GM19395 (cell line): ENCODE measurements around the gene SPEF2.
"Not testable (repeated sequence)": the region's sequence is repeated elsewhere in the genome, so short reads cannot be mapped to it uniquely, and the experiment has no call there.

Source experiments
- ATAC-seq: cut with Tn5 transposase; IDR thresholded peaks from one replicate; pipeline ENCODE4 v1.9.1; 2021; ENCODE audit warnings: mild to moderate bottlenecking, moderate library complexity; ENCODE audit not compliant: unreplicated experiment

The SPEF2 gene

DNA sequence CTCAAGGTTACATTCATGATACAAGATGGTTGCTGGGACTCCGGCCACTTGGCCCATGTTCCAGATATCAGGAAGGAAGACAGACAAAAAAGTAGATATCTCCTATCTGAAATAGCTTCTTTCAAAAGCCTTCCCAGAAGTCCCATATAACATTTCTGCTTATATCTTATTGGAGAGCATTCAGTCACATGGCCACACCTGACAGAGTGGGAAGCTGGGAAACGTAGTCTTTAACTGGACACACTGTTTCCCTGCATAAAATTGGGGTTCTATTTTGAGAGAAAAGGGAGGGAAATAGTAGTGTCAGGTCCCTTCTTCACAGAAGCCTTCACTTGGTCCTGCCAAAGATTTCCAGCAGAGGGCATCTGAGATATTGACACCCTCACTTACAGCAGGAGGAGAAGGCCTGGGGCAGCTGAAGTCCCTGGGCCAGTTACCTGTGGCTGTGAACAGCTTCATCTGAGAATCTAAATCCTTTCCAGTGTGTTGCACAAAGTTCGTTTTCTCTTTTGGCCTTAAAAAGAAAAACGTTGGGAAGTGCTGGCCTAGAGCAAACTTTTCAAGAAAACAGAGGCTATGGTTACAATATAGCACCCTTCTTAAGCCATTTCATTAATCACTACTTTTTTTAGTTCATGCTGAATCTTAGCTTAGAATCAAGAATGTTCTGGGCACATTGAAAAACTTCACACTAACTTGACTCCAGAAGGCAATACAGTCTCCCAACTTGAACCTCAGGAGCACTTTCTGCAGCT is 33.5 kb downstream of the SPEF2 start:
- no peak for ATAC-seq

- ATAC-seq, result no peak
Observed at GRCh38 chr5:35656721-35657120, 39.1 kb downstream of the SPEF2 start.

DNA sequence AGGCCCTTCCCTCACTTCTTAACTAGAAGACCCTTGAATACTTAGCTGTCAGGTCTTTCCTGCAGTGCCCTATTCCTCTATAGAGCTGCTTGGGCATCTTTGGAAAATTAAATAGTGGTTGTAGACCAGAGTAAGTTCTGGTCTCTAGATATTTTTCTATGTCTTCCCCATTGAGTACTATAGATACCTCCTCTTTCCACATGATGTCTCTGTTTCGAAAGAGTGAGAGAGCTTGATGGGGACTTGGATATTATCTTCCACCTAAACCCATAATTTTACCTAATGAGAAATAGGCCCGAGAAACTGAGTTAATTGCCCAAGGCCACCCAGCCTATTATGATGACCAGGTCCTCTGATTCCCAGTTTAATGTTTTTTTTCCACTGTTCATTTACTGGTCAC is 40.2 kb downstream of the SPEF2 start:
- ATAC-seq, result no peak

DNA sequence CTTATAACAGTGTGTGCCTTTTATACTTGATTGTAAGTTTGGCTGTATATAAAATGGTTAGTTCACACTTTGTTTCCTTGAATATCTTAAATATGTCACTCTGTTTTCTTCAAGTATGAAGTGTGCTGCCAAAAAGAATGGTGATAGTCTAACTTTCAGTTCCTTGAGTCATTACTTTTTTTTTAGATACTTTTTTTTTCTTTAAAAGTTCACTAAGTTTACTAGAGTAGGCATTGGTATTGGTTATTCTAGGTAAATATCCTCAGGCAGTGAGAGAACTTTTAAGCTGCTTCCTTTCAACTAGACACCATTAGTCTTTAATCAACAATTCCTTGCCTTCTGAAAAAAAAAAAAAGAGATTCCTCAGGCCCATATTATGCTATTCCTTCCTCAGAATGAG is 41.9 kb downstream of the SPEF2 start:
- ATAC-seq, result no peak

DNA sequence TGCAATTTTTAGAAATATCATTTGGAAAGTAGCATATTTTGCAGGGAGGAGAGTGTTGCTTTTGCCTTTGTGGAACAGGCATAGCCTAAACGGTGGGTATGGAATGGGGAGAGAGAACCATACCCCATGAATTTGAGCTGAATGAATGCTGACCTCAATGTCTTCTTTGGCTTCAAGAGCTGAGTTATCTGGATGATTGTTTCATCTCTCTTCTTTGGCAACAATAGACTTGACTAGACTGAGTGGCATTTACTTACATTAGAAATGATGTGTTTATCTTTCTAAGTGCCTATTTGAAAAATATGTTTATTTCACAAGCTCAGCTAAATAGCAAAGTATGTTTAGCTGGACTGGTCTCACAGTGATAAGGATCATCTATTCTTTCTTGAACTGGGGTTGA is 42.8 kb downstream of the SPEF2 start:
- ATAC-seq, result no peak

DNA sequence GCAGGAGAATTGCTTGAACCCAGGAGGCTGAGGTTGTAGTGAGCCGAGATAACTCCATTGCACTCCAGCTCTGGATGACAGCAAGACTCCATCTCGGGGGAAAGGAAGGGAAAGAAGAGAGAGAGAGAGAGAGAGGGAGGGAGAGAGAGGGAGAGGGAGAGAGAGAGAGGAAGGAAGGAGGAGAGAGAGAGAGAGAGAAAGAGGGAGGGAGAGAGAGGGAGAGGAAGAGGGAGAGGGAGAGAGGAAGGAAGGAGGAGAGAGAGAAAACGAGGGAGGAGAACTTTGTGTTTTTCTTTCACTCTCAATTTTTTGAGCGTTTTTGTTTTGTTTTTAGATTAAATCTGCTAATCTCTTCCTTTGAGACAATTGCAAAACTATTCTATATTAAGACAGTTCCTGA is 46.9 kb downstream of the SPEF2 start:
- ATAC-seq, result no peak

- no peak for ATAC-seq
Observed at GRCh38 chr5:35665096-35665495, 47.4 kb downstream of the SPEF2 start.

DNA sequence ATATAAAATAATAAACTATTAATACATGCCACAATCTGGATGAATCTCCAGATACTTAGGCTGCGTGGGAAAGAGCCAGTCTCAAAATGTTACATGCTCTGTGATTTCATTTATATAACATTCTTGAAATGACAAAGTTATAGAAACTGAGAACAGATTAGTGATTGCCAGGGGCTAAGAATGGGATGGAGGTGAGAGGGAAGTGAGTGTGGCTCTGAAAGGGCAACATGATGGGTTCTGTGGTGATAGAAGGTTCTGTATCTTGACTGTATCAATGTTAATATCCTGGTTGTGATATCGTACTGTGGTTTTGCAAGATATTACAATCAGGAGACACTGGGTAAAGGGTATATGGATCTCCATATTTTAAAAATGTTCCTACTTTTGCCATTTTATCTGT is 50.7 kb downstream of the SPEF2 start:
- ATAC-seq, result no peak

DNA sequence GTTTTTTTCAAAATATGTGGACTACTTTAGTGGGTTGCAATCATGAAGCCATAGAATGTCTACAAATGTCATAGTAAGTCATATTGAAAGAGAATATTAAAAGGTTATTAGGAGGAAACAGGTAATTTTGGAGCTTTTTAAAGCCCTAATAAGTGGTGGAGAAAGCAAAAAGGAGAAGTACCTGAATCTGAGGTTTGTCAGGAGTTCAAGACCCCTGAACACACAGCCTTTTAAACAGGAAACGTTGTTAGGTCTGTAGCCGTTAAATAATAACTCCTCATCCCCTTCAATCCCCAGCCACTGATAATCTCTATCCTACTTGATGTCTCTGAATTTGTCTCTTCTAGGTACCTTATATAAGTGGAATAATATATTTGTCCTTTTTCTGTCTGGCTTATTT is 51.1 kb downstream of the SPEF2 start:
- ATAC-seq, result no peak

- ATAC-seq, result no peak
Observed at GRCh38 chr5:35671541-35672295, 54.1 kb downstream of the SPEF2 start.

- ATAC-seq, result not testable (repeated sequence)
Observed at GRCh38 chr5:35672296-35672655, 54.6 kb downstream of the SPEF2 start.

DNA sequence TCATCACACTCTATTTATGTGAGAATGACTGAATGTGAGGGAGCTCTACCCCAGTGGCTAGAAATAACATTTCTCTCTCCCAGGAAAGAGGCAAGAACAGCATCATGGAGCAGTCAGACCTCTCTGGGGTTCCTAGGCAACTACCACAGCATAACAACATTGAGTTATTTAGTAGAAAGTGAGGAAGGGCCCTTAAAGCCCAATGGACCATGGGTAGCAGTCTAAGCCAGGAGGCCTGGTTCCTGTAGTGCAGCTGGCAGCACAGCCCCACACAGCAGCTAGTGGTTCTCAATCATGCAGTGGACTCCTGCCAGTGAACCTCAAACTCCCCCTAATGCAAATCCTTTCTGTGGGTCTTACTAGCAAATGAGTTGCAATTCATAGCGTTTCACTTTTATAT is 55.3 kb downstream of the SPEF2 start:
- no peak for ATAC-seq

DNA sequence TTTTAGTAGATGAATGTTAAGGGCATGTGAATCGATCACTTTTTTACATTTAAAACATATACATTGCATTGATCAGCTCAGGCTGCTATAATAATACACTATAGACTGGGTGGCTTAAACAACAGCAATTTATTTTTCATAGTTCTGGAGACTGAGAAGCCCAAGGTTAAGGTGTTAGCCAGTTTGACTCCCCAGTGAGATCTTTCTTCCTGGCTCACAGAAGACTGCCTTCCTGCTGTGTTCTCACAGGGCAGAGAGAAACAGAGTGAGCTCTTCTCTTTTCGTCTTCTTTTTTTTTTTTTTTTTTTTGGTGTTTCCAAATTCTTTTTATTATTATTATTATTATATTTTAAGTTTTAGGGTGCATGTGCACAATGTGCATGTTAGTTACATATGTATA is 56.4 kb downstream of the SPEF2 start:
- no peak for ATAC-seq

- no peak for ATAC-seq
Observed at GRCh38 chr5:35675392-35675791, 57.7 kb downstream of the SPEF2 start.

DNA sequence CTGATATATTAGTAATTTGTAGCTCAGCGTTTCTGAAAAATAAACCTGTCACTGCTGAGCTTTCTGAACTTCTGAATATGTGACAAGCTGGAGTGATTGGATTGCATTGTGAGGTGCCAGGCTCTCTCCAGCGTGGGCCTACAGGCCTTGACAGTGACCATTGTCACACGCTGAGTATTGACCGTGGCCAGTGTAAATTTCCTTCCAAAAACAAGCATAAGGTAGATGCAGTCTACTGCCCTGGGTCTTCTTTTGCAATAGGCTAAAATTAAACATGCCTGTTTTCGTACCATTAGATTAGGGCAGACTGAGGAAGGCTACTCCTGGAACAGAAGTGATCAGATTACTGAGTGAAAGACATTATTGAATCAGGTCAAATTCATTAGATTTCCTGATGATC is 60.2 kb downstream of the SPEF2 start:
- ATAC-seq, result no peak

DNA sequence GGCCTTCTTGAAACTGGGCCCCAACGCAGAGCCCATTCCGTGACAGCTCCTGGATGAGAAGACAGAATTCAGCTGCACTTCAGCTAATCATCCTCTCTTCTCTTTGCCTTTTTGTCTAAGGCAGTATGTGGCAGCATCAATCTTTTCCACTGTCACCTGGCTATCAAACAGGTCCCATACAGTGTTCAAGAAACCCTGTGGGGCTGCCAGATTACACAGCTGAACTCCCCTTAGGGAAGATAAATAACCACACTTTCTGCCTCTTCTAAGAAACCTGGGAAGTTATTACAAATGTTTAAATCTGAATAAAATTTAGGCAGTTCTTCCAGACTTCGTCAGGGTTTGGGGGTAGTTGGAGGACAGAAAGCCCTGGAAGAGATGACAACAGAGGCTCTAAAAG is 61.0 kb downstream of the SPEF2 start:
- no peak for ATAC-seq

DNA sequence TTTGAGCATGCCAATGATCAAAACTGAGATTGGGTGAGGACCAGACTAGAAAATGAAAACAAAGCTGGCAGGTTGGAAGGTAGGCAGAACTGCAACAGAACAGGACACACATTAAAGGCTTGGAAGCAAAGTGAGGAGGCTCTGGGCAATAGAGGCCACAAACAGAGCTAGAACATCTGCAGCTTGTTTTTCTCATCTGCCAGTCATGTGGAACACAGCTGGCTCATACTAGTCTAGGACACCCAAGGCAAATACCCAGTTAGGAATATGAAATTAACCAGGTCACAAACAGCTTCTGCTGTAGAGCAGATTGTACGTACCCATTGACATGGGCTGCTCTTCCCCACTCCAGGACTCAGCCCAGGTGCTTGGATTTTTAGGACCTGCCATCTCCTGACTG is 61.7 kb downstream of the SPEF2 start:
- ATAC-seq, result no peak

DNA sequence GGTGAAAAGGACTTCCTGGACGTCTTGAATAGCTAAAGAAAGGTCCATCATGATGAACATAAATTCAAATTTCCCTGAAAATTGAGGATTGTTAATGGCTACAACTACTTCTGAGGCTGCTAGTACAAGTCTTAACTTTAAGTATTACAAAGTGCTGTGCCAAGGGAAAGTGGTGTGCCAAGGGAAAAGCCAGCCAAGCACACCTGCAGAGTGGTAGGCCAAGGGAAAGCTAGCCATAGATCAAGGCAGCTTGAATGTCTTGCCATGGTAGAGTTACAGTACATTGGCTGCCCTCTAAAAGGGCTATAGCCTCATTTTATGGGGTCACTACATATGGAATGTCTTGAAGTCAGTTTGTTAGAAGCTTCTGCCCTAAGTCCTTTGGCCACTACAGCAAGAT is 64.2 kb downstream of the SPEF2 start:
- ATAC-seq, result no peak

DNA sequence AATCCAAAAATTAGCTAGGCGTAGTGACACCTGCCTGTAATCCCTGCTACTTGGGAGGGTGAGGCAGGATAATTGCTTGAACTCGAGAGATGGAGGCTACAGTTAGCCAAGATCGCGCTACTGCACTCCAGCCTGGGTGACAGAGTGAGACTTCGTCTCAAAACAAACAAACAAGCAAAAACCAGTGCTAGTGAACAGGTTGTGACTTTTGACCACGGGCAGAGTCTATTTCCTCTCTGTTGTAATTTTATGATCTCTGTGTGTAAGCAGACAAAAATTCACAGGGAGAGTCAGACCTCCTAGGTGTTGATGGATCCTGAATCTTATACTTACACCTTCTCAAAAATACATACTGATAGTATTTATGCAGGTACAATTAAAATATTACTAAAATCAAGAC is 65.8 kb downstream of the SPEF2 start:
- no peak for ATAC-seq

GRCh38 chr5:35685161-35685560 is 67.5 kb downstream of the SPEF2 start:
- no peak for ATAC-seq

- ATAC-seq, result no peak
Observed at GRCh38 chr5:35687961-35688360, 70.3 kb downstream of the SPEF2 start.

- no peak for ATAC-seq
Observed at GRCh38 chr5:35694481-35694880, 76.8 kb downstream of the SPEF2 start.
